H1 (cell line): ENCODE results near the gene GNAO1. TPM values are rescaled to one million over a fixed set of nuclear protein-coding genes. Genes with fewer than 3 reads are reported as not detected.

Experiments
- CTCF ChIA-PET: fragments of 300-600 bp; sonication (Branson Sonifier 250); formaldehyde crosslinking; loops from one replicate; lab custom pipeline; 2021; ENCODE audit not compliant: partially characterized antibody; lab: Charles Lee
- POLR2A ChIA-PET: fragments of 300-600 bp; sonication (Branson Sonifier 250); formaldehyde crosslinking; loops from one replicate; lab custom pipeline; 2021; ENCODE audit warnings: inconsistent platforms; ENCODE audit not compliant: partially characterized antibody; lab: Charles Lee
- DNase-seq, 2 experiments: peaks; one replicate each; pipeline versions ENCODE4 v3.0.0 to v3.0.0-alpha.2; 2010 to 2022; ENCODE audit warnings: low spot score in 2 of 2, low read depth in 1 of 2, mixed read lengths in 1 of 2
- FAIRE-seq: peaks from 2 replicates; lab custom pipeline; 2011; peaks lifted over from hg19 to GRCh38; lab: Jason Lieb, UNC
- H2AFZ ChIP-seq: 2 replicates; pipeline ENCODE4 v1.8.1; 2012; ENCODE audit warnings: low read length, inconsistent platforms
- H2AK5ac ChIP-seq: 2 replicates; pipeline ENCODE4 v1.6.1; 2013; ENCODE audit warnings: low read depth, low read length
- H2BK120ac ChIP-seq: replicated peaks from 2 replicates; pipeline ENCODE3; 2013; ENCODE audit warnings: low read depth, low read length, inconsistent platforms
- H2BK12ac ChIP-seq: 2 replicates; pipeline ENCODE4 v1.6.1; 2013; ENCODE audit warnings: low read depth, low read length
- H2BK15ac ChIP-seq: 2 replicates; pipeline ENCODE4 v1.6.1; 2013; ENCODE audit warnings: low read length
- H2BK20ac ChIP-seq: 2 replicates; pipeline ENCODE4 v1.6.1; 2013; ENCODE audit warnings: low read length
- H2BK5ac ChIP-seq: 2 replicates; pipeline ENCODE4 v1.6.1; 2013; ENCODE audit warnings: low read depth, low read length
- H3K14ac ChIP-seq: 2 replicates; pipeline ENCODE4 v1.6.1; 2013; ENCODE audit warnings: inconsistent platforms; ENCODE audit not compliant: insufficient read length
- H3K18ac ChIP-seq: 2 replicates; pipeline ENCODE4 v1.6.1; 2013; ENCODE audit warnings: low read length; ENCODE audit errors: extremely low read depth
- H3K23ac ChIP-seq: 2 replicates; pipeline ENCODE4 v1.6.1; 2013; ENCODE audit warnings: inconsistent platforms; ENCODE audit not compliant: insufficient read length
- H3K23me2 ChIP-seq: 2 replicates; pipeline ENCODE4 v1.6.1; 2013; ENCODE audit warnings: low read depth, low read length
- H3K27ac ChIP-seq: 2 replicates; pipeline ENCODE4 v1.6.1; 2011; ENCODE audit warnings: low read depth, low read length, inconsistent platforms
- H3K27me3 ChIP-seq, 4 experiments: replicated peaks in 1 of 4; 1 replicate in 1 of 4; 2 replicates in 3 of 4; pipeline versions ENCODE4 v1.6.1 to v1.8.1; 2011 to 2013; ENCODE audit warnings: low read length in 3 of 4, mild to moderate bottlenecking in 3 of 4, inconsistent platforms in 2 of 4, mixed read lengths in 2 of 4, moderate library complexity in 1 of 4; ENCODE audit not compliant: control insufficient read depth in 3 of 4, insufficient read depth in 3 of 4; ENCODE audit errors: extremely low read depth in 1 of 4
- H3K36me3 ChIP-seq, 4 experiments: 2 replicates each; pipeline versions ENCODE4 v1.6.1 to v1.8.1; 2011 to 2013; ENCODE audit warnings: mild to moderate bottlenecking in 4 of 4, low read length in 3 of 4, moderate library complexity in 2 of 4, control low read depth in 1 of 4, inconsistent platforms in 1 of 4; ENCODE audit not compliant: insufficient read depth in 4 of 4, control insufficient read depth in 2 of 4
- H3K4ac ChIP-seq: replicated peaks from 2 replicates; pipeline ENCODE3; 2013; ENCODE audit warnings: low read length, low read depth, mixed read lengths, inconsistent platforms; ENCODE audit not compliant: insufficient read length
- H3K4me1 ChIP-seq, 4 experiments: replicated peaks in 1 of 4; 1 replicate in 1 of 4; 2 replicates in 3 of 4; pipeline versions ENCODE4 v1.6.1 to v1.8.1; 2011 to 2013; ENCODE audit warnings: low read length in 3 of 4, inconsistent platforms in 2 of 4, mixed read lengths in 1 of 4; ENCODE audit not compliant: insufficient read depth in 4 of 4, control insufficient read depth in 3 of 4
- H3K4me2 ChIP-seq, 2 experiments: 2 replicates each; pipeline versions ENCODE4 v1.6.1 to v1.8.1; 2011 to 2013; ENCODE audit warnings: low read depth in 2 of 2, low read length in 2 of 2, control low read depth in 1 of 2, inconsistent platforms in 1 of 2, mild to moderate bottlenecking in 1 of 2; ENCODE audit not compliant: insufficient read depth in 1 of 2
- H3K4me3 ChIP-seq, 4 experiments: fragments of 200-600, 300-600 bp in 1 of 4; sonication (generic), shearing (Covaris generic), sonication (Bioruptor Twin) in 1 of 4; 2 replicates each; pipeline versions ENCODE4 v1.5.1 to v1.8.1; 2011 to 2016; ENCODE audit warnings: low read length in 4 of 4, low read depth in 3 of 4, control low read depth in 2 of 4, inconsistent platforms in 2 of 4, mild to moderate bottlenecking in 2 of 4, mixed read lengths in 1 of 4, moderate library complexity in 1 of 4; ENCODE audit not compliant: insufficient read depth in 2 of 4; ENCODE audit errors: extremely low read depth in 1 of 4
- H3K56ac ChIP-seq: replicated peaks from 2 replicates; pipeline ENCODE3; 2013; ENCODE audit warnings: low read depth, mild to moderate bottlenecking, mixed read lengths, low read length, inconsistent platforms; ENCODE audit not compliant: insufficient read length
- H3K79me1 ChIP-seq: 2 replicates; pipeline ENCODE4 v1.6.1; 2013; ENCODE audit warnings: low read depth, low read length, control low read depth
- H3K79me2 ChIP-seq, 2 experiments: 2 replicates each; pipeline versions ENCODE4 v1.6.1 to v1.8.1; 2012 to 2013; ENCODE audit warnings: low read length in 2 of 2, mild to moderate bottlenecking in 2 of 2, inconsistent platforms in 1 of 2; ENCODE audit not compliant: insufficient read depth in 2 of 2, control insufficient read depth in 1 of 2
- H3K9ac ChIP-seq, 4 experiments: replicated peaks in 1 of 4; 1 replicate in 1 of 4; 2 replicates in 3 of 4; pipeline versions ENCODE4 v1.6.1 to v1.8.1; 2011 to 2013; ENCODE audit warnings: low read depth in 3 of 4, low read length in 3 of 4, control low read depth in 2 of 4, mild to moderate bottlenecking in 2 of 4, moderate library complexity in 2 of 4, inconsistent platforms in 1 of 4; ENCODE audit errors: extremely low read depth in 1 of 4
- H3K9me3 ChIP-seq, 2 experiments: 2 replicates each; pipeline versions ENCODE4 v1.6.1 to v1.8.1; 2012 to 2013; ENCODE audit warnings: mild to moderate bottlenecking in 2 of 2, moderate library complexity in 2 of 2, control low read depth in 1 of 2, inconsistent platforms in 1 of 2, low read depth in 1 of 2, low read length in 1 of 2, mixed read lengths in 1 of 2; ENCODE audit not compliant: insufficient read depth in 2 of 2
- H4K20me1 ChIP-seq, 2 experiments: replicated peaks in 1 of 2; 2 replicates each; pipeline versions ENCODE3 to v1.8.1; 2011 to 2013; ENCODE audit warnings: inconsistent platforms in 2 of 2, low read length in 2 of 2, mild to moderate bottlenecking in 1 of 2; ENCODE audit not compliant: insufficient read depth in 2 of 2, control insufficient read depth in 1 of 2
- H4K5ac ChIP-seq: 2 replicates; pipeline ENCODE4 v1.6.1; 2013; ENCODE audit warnings: low read length, low read depth, mixed read lengths, inconsistent platforms; ENCODE audit not compliant: insufficient read length
- H4K8ac ChIP-seq: 2 replicates; pipeline ENCODE4 v1.8.0; 2013; ENCODE audit warnings: mild to moderate bottlenecking, moderate library complexity, low read length, inconsistent platforms; ENCODE audit not compliant: insufficient read depth; ENCODE audit errors: extremely low read depth
- H4K91ac ChIP-seq: replicated peaks from 2 replicates; pipeline ENCODE3; 2013; ENCODE audit warnings: low read length, mixed read lengths, inconsistent platforms; ENCODE audit not compliant: insufficient read length
- CBX8 ChIP-seq: fragments of 300-800, 300-1000 bp; sonication (generic); IDR thresholded peaks from 2 replicates; pipeline ENCODE4 v1.7.1; 2016; ENCODE audit warnings: low read depth, low read length, borderline replicate concordance
- KDM5A ChIP-seq: fragments of 200-600 bp; IDR thresholded peaks from 2 replicates; pipeline ENCODE4 v1.7.1; 2012; ENCODE audit warnings: mild to moderate bottlenecking, low read length, inconsistent platforms, mixed read lengths
- POLR2A ChIP-seq, 2 experiments: IDR thresholded peaks; 1 replicate in 1 of 2; 2 replicates in 1 of 2; pipeline ENCODE4 v1.6.1; 2011; ENCODE audit warnings: low read depth in 2 of 2, low read length in 2 of 2, mild to moderate bottlenecking in 2 of 2; ENCODE audit errors: control extremely low read depth in 1 of 2
- POLR2AphosphoS5 ChIP-seq: IDR thresholded peaks from 2 replicates; pipeline ENCODE4 v1.6.1; 2011; ENCODE audit warnings: low read depth, low read length
- SP2 ChIP-seq: IDR thresholded peaks from 2 replicates; pipeline ENCODE4 v1.6.1; 2012; ENCODE audit warnings: mild to moderate bottlenecking, low read length, inconsistent platforms
- TAF1 ChIP-seq: IDR thresholded peaks from 2 replicates; pipeline ENCODE4 v1.6.1; 2011; ENCODE audit warnings: mild to moderate bottlenecking, low read depth, low read length
- TAF7 ChIP-seq: optimal IDR thresholded peaks from 2 replicates; pipeline ENCODE3; 2011; ENCODE audit warnings: low read depth, mild to moderate bottlenecking, inconsistent platforms, low read length, moderate library complexity, borderline replicate concordance
- WGBS, 2 experiments: shearing (Covaris generic) in 1 of 2; methylation state at CpG; one replicate each; pipeline versions ENCODE4 v1.1.6 to v1.1.7; 2013 to 2015; ENCODE audit warnings: low lambda C conversion rate in 2 of 2, mixed read lengths in 2 of 2, inconsistent platforms in 1 of 2, low coverage in 1 of 2, missing lambda C conversion rate in 1 of 2; ENCODE audit not compliant: insufficient replicate concordance in 2 of 2, insufficient coverage in 1 of 2, insufficient read length in 1 of 2; ENCODE audit errors: extremely low coverage in 1 of 2, missing lambda C conversion rate in 1 of 2; 5-methylcytosine and 5-hydroxymethylcytosine counted together
- polyA plus RNA-seq, 7 experiments: library from polyadenylated mRNA; depleted of rRNA in 3 of 7; stranded (reverse) in 5 of 7; unstranded in 2 of 7; fragments of >200 nt in 5 of 7; fragments of 200-250 nt in 2 of 7; gene quantifications; 1 replicate in 5 of 7; 2 replicates in 1 of 7; 4 replicates in 1 of 7; pipeline versions ENCODE4 v1.2.1 to v1.2.3, GENCODE V29; 2011 to 2013; ENCODE audit warnings: missing spikeins in 2 of 7, mixed read lengths in 2 of 7
- total RNA-seq: library from RNA; stranded (reverse); fragmentation: NEBNext Ultra II Directional; extraction: Animal tissue kit (Norgen Biotek cat#: 25700); gene quantifications from 2 replicates; pipeline ENCODE4 v1.2.1, GENCODE V29; 2021

GNAO1 gene
- total and polyA plus RNA-seq, 2 of the 8 experiments (the other 6 are each of a cell fraction or from before 2014, with no cell fraction given), result 6.7 to 34.4 TPM

DNA sequence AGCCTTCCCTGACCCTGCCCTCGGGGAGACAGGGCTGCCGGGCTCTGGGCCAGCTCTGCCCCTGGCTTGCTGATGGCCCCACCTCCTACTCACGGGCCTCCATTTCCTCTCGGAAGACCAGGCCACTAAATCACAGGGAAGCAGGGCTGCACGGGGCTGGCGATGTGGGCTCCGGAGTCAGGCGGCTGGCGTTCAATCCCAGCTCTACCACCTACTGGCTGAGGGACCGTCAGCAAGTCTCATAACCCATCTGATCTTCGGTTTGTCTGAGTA, 120.7 kb downstream of the GNAO1 start:
- CTCF ChIA-PET, result interaction anchor here (0.8 to 4.8 kb wide), 24 partner anchors 9 to 377 kb away, joined by 3 to 26 read pairs (median 4); no protein-coding TSS in a partner anchor
- POLR2A ChIA-PET, result no interaction called here
- no peak overlapping the region for H4K8ac ChIP-seq
- H2BK15ac ChIP-seq, result no peak overlapping the region
- H4K5ac ChIP-seq, result no peak overlapping the region
- H2AK5ac ChIP-seq, result no peak overlapping the region
- H3K36me3 ChIP-seq, result no peaks in the 10 kb centered on the region
- DNase-seq (no peak), FAIRE-seq (no peak)
- no peaks in the 10 kb centered on the region; a peak in 1 of 7 replicates for H3K27me3 ChIP-seq
- no peak overlapping the region for H4K91ac ChIP-seq
- WGBS, 2 experiments, result 95% methylated on average over 9 of the region's 11 CpGs; no CpG with 5 or more reads in 1 of the 2 experiments
- no peak overlapping the region for H3K27ac ChIP-seq
- H3K23me2 ChIP-seq, result no peaks in the 10 kb centered on the region
- H3K14ac ChIP-seq, result no peak overlapping the region
- H3K9ac ChIP-seq, result no peak overlapping the region
- H3K18ac ChIP-seq, result no peak overlapping the region
- no peak overlapping the region for H2AFZ ChIP-seq
- H2BK20ac ChIP-seq, result no peak overlapping the region
- H3K4me3 ChIP-seq, result no peak overlapping the region
- H3K79me2 ChIP-seq, result no peaks in the 10 kb centered on the region
- no peaks in the 10 kb centered on the region for H3K9me3 ChIP-seq
- no peak overlapping the region for H3K4ac ChIP-seq
- no peak overlapping the region for H3K23ac ChIP-seq
- H3K4me1 ChIP-seq, result no peaks in the 10 kb centered on the region
- H3K79me1 ChIP-seq, result no peaks in the 10 kb centered on the region
- H2BK5ac ChIP-seq, result no peak overlapping the region
- H4K20me1 ChIP-seq, result peaks cover 0 to 1% of the 10 kb centered on the region in 2 experiments
- H2BK120ac ChIP-seq, result no peak overlapping the region
- no peak overlapping the region for H2BK12ac ChIP-seq
- no peak overlapping the region for H3K4me2 ChIP-seq
- TF ChIP-seq TAF7, result no peak
- no peak for TF ChIP-seq TAF1
- no peak for TF ChIP-seq POLR2A (IDR thresholded peaks at IDR 0.05; ENCODE audit: control extremely low read depth in 1 of 2, low read depth in 2 of 2, low read length in 2 of 2)
- no peak for TF ChIP-seq CBX8
- no peak for TF ChIP-seq SP2
- no peak for TF ChIP-seq POLR2AphosphoS5
- no peak for TF ChIP-seq KDM5A
- no peak overlapping the region for H3K56ac ChIP-seq
